ENCODE data around the gene GNPTAB.
"Not testable (repeated sequence)": the region's sequence is repeated elsewhere in the genome, so short reads cannot be mapped to it uniquely, and the experiment has no call there.

Gene GNPTAB

DNA sequence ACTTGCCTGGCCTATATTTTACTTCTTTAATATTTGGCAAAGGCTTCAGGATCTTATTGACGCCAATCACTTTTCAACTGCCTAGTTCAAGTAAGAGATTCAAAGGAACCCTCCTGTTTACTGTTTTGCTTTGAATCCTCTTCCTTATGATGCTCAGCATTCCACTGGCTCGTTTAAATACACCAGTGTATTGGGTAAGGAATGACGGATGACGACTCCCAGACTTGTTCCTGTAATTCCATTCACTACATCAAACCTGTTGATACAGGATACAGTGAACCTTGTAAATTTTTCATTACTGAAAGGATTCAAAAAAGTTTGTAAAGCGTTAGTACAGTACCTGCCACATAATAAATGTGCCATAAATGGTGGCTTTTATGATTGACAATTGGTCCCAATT, 89.8 kb downstream of the GNPTAB start:
- in situ Hi-C loops (cut with MboI; ENCODE audit: low sequenced_read_pairs) = no loop called here

- in situ Hi-C loops (cut with MboI; ENCODE audit: low sequenced_read_pairs) = no loop called here
Measured at GRCh38 chr12:101740566-101740965, 90.2 kb downstream of the GNPTAB start.

- in situ Hi-C loops (cut with MboI; ENCODE audit: low sequenced_read_pairs) = no loop called here
Measured at GRCh38 chr12:101738920-101739665, 91.7 kb downstream of the GNPTAB start, which contains the start of gene SYCP3. Gene SYCP3 (minus strand): TSS chr12:101739462. CDS start chr12:101737935, 1,527 bp downstream.

GRCh38 chr12:101737476-101737875, 93.3 kb downstream of the GNPTAB start:
- in situ Hi-C loops (cut with MboI; ENCODE audit: low sequenced_read_pairs) = no loop called here

DNA sequence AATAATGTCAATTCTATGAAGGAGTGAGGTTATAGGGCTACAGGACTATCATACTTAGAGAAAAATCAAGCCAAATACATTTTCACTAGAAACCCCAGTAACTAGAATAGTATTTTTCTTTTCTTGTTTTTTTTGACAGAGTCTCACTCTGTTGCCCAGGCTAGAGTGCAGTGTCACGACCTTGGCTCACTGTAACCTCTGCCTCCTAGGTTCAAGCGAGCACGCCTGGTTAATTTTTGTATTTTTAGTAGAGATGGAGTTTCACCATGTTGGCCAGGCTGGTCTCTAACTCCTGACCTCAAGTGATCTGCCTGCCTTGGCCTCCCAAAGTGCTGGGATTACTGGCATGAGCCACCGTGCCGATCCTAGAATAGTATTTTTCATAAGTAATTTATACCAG, 96.3 kb downstream of the GNPTAB start:
- in situ Hi-C loops (cut with MboI; ENCODE audit: low sequenced_read_pairs) = not testable (repeated sequence)

GRCh38 chr12:101733166-101733565, 97.6 kb downstream of the GNPTAB start:
- in situ Hi-C loops (cut with MboI; ENCODE audit: low sequenced_read_pairs) = no loop called here

DNA sequence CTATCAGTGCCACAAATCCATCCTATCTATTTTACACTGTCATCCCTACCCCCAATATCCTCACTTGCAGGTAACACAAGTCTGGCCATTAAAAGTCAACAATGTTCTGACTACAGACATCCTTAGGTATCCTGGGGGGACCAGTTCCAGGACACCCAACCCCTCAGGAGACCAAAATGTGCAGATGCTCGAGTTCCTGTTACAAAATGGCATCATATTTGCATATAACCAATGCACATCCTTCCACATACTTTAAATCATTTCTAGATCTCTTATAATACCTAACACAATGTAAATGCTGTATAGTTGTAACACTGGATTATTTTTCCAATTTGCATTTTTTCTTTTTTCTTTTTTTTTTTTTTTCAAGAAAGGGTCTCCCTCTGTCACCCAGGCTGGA, 98.4 kb downstream of the GNPTAB start:
- in situ Hi-C loops (cut with MboI; ENCODE audit: low sequenced_read_pairs) = no loop called here

- in situ Hi-C loops (cut with MboI; ENCODE audit: low sequenced_read_pairs) = no loop called here
Measured at GRCh38 chr12:101729842-101730241, 100.9 kb downstream of the GNPTAB start.

GRCh38 chr12:101727098-101727497, 103.7 kb downstream of the GNPTAB start:
- in situ Hi-C loops (cut with MboI; ENCODE audit: low sequenced_read_pairs) = no loop called here

DNA sequence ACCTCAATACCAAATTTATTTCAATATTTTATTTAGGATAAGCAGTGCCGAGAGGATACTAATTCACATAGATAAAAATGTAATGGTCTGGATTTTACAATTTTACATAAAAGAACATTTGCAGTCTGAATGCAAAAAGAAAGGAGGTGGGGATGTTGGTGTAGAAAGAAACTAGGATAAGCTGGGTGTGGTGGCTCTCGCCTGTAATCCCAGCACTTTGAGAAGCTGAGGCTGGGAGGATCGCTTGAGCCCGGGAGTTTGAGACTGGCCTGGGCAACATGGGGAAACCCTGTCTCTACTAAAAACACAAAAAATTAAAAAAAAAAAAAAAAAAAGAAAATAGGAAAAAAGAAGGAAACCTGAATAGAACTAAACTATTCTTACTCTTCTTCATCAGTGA, 108.4 kb downstream of the GNPTAB start:
- in situ Hi-C loops (cut with MboI; ENCODE audit: low sequenced_read_pairs) = no loop called here

GRCh38 chr12:101720118-101720517, 110.6 kb downstream of the GNPTAB start:
- in situ Hi-C loops (cut with MboI; ENCODE audit: low sequenced_read_pairs) = no loop called here

DNA sequence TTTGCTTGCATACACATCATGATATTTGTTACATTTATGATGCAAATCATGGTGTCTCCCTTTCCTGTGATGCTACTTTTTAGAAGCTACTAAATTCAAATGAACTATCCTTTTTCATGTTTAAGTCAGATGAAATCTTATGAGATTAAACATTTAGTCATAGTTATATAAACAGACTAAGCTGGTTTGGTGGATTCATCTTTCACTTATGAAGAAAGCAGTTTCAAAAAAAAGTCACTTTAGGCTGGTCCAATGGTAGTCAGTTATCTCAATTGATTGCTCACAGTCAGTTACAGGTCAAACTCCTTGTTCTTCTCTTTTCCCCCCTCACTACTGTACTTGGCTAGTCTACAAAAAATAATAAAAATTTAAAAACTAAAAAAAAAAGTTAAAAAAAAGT, 111.2 kb downstream of the GNPTAB start:
- in situ Hi-C loops (cut with MboI; ENCODE audit: low sequenced_read_pairs) = no loop called here

- in situ Hi-C loops (cut with MboI; ENCODE audit: low sequenced_read_pairs) = no loop called here
Measured at GRCh38 chr12:101714877-101715444, 115.8 kb downstream of the GNPTAB start.

DNA sequence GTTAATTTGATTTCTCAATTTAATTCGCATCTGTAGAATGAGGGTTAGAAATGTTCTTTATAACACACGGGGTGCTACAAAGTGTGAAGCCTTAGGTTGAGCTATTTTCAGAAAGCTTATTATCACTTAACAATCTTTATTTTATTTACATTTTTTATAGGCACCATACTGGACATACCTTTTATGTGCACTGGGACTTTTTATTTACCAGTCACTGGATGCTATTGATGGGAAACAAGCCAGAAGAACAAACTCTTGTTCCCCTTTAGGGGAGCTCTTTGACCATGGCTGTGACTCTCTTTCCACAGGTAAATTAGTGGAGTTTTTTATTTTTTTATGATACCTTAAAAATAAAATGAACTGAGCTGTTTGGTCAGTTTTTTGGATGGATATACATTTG, 116.8 kb downstream of the GNPTAB start:
- in situ Hi-C loops (cut with MboI; ENCODE audit: low sequenced_read_pairs) = no loop called here

- in situ Hi-C loops (cut with MboI; ENCODE audit: low sequenced_read_pairs) = no loop called here
Measured at GRCh38 chr12:101713059-101713682, 117.6 kb downstream of the GNPTAB start.

DNA sequence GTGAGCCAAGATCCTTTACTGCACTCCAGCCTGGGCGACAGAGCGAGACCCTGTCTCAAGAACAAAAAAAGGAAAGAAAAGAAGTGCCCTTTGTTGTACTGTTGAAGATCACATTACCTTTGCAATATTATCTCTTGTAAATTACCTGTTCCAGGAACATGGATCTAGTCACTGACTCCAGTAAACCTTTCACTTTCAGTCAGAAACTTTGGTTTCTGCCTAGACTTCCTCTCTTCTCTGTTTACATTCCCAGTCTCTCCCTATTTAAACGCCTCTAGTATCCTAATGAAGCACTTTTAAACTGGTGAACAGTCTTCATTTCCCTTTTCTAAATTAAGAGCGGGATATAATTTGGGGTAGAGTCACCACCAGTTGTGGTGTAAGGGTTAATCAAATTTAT, 120.5 kb downstream of the GNPTAB start:
- in situ Hi-C loops (cut with MboI; ENCODE audit: low sequenced_read_pairs) = no loop called here

DNA sequence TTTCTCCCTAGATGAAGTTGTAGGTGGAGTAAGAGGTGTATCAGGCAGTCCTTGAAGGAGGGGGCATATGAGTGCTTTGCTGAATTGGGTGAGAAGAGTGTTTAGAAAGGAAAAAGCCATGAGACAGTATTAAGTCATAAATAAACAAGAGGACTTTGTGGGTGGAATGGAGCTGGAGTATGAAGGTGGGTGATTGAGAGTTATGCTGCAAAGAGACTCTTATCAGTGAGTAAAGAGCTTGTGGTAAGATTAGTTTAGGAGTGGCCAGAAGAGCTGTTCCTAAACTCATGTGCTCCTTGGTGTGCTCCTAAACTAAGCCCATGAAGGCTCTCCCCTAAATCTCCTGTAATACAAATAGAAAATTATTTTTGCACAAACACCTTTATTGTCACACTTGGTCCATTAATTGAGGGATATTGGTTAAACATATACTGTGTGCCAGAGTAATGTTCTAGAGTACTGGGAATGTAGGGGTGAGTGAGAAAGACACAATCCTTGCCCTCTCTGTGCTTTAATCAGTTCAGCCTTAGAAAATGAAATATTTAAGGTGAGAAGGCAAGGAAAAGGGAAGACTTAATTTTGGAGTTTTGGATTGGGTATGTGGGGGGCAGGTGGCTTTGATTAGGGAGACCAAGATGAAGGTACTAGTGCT, 123.5 kb downstream of the GNPTAB start:
- in situ Hi-C loops (cut with MboI; ENCODE audit: low sequenced_read_pairs) = no loop called here

DNA sequence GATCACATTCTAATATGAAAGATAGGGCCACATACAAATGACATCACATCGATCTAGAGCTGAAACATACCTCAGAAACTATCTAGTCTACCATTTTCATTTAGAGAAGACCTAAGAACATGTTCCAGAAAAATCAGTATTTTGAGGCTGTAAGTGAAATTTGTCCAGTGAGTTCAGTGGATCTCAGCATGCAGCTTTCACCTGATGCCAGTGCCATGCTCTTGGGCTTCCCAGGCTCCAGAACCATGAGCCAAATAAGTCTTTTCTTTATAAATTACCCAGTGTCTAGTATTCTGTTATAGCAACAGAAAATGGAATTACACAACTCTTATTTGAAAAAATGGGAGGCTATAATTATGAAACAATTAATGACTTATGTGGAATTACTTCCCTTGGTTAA, 124.4 kb downstream of the GNPTAB start:
- in situ Hi-C loops (cut with MboI; ENCODE audit: low sequenced_read_pairs) = no loop called here

- in situ Hi-C loops (cut with MboI; ENCODE audit: low sequenced_read_pairs) = no loop called here
Measured at GRCh38 chr12:101703487-101703886, 127.3 kb downstream of the GNPTAB start.

DNA sequence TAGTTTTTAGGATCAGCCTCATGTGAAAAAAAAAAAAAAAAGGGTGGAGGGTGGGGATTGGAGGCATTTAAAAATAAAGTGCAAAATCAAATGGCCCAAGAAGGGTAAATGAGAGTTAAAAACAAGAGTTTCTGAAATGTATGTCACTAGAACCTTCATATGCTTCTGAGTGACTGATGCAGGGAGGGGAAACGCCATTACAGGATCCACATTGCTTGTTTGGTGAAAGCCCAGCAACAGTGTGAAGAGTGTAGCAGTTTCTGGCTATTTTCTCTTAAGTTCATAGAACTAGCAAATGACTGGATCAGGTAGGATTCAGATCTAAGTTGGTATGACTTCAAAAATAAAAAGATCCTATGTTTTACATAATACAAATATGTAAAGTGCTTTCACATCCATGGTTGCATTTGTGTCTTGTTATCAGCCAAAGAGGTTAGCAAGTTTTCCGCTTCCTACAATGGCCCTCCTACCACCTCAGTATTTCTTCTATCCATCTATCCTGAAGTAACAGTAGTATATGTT, 130.4 kb downstream of the GNPTAB start:
- in situ Hi-C loops (cut with MboI; ENCODE audit: low sequenced_read_pairs) = no loop called here

DNA sequence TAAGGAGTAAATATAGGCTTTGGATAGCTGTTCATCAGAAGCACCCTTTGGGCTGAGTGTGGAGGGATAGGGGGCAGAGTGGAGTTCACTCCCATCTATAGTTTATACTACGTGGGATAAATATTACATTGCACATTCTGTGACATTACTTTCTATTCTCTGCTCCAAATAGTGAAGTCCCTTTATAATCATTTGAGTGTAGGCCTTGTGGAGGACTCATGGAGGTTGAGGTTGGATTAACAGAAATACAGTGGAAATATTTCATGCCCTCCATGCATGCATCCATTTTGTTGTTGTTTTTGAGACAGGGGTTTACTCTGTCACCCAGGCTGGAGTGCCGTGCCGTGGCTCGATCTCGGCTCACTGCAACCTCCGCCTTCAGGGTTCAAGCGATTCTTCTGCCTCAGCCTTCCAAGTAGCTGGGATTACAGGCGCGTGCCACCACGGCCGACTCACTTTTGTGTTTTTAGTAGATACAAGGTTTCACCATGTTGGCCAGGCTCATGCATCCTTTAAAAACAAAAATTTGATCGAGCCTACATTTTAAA, 131.9 kb downstream of the GNPTAB start:
- in situ Hi-C loops (cut with MboI; ENCODE audit: low sequenced_read_pairs) = no loop called here

Measured in HL-60/S4 (cell line).